HepG2 (cell line): ENCODE results near the gene ACAP3. TPM values are rescaled to one million over a fixed set of nuclear protein-coding genes. Genes with fewer than 3 reads are reported as not detected.
A peak's percentile ranks its signal among the peaks of the same experiment; 100 is the strongest.

Source experiments
- ATAC-seq: fragments of 200-7000 bp; cut with Tn5 transposase; 3 replicates; pipeline ENCODE4 v1.9.1; 2020; ENCODE audit warnings: mild to moderate bottlenecking, moderate library complexity
- BruUV-seq: library from RNA; stranded (reverse); fragments of 400-500 nt; replicated peaks from 2 replicates; lab custom pipeline; 2021; lab: Mats Ljungman, UMichigan
- CTCF ChIA-PET: fragments of 300-600 bp; formaldehyde crosslinking; extraction: SDS; loops from one replicate; lab custom pipeline; 2021; ENCODE audit warnings: low total read pairs, inconsistent platforms, low intra/inter-chr PET ratio; lab: Yijun Ruan, JAX
- POLR2A ChIA-PET: fragments of 350-600 bp; sonication (Branson Sonifier 250); formaldehyde crosslinking; loops from one replicate; lab custom pipeline; 2020; ENCODE audit warnings: antibody characterized with exemption, inconsistent platforms; lab: Yijun Ruan, JAX
- DNase-seq: peaks from one replicate; pipeline ENCODE4 v3.0.0-alpha.2; 2015; ENCODE audit warnings: low spot score
- FAIRE-seq: peaks from 3 replicates; lab custom pipeline; 2011; peaks lifted over from hg19 to GRCh38; lab: Jason Lieb, UNC
- H2AFZ ChIP-seq: one replicate; pipeline ENCODE4 v1.6.1; 2011; ENCODE audit warnings: low read length, inconsistent platforms
- H3K27ac ChIP-seq: fragments of 300-600 bp; 3 replicates; pipeline ENCODE4 v1.8.0; 2011; ENCODE audit warnings: mixed run types, mild to moderate bottlenecking, mixed read lengths, low read length, inconsistent platforms; ENCODE audit not compliant: insufficient read depth; ENCODE audit errors: extremely low read length
- H3K27me3 ChIP-seq, 2 experiments: fragments of 200-600 bp in 1 of 2; 2 replicates in 1 of 2; 3 replicates in 1 of 2; pipeline versions ENCODE4 v1.6.0 to v1.8.0; 2011; ENCODE audit warnings: low read length in 2 of 2, mild to moderate bottlenecking in 2 of 2, moderate library complexity in 2 of 2, inconsistent platforms in 1 of 2; ENCODE audit not compliant: insufficient read depth in 2 of 2, control insufficient read depth in 1 of 2
- H3K36me3 ChIP-seq, 2 experiments: fragments of 200-600 bp in 1 of 2; replicated peaks in 1 of 2; 2 replicates in 1 of 2; 3 replicates in 1 of 2; pipeline versions ENCODE4 v1.5.1 to v1.8.0; 2011; ENCODE audit warnings: low read length in 2 of 2, inconsistent platforms in 1 of 2; ENCODE audit not compliant: insufficient read depth in 2 of 2, control insufficient read depth in 1 of 2
- H3K4me1 ChIP-seq: 2 replicates; pipeline ENCODE4 v1.5.1; 2012; ENCODE audit warnings: low read length, inconsistent platforms; ENCODE audit not compliant: insufficient read depth
- H3K4me2 ChIP-seq: 2 replicates; pipeline ENCODE4 v1.6.0; 2011; ENCODE audit warnings: low read depth, low read length, inconsistent platforms
- H3K4me3 ChIP-seq, 3 experiments: fragments of 200-600 bp in 1 of 3; sonication (generic), shearing (Covaris generic) in 1 of 3; replicated peaks in 1 of 3; 2 replicates each; pipeline ENCODE4 v1.5.1; 2011 to 2016; ENCODE audit warnings: low read length in 3 of 3, inconsistent platforms in 2 of 3, low read depth in 2 of 3, mild to moderate bottlenecking in 2 of 3, control low read depth in 1 of 3, mixed read lengths in 1 of 3; ENCODE audit not compliant: insufficient read depth in 1 of 3
- H3K79me2 ChIP-seq: one replicate; pipeline ENCODE4 v1.6.1; 2011; ENCODE audit warnings: low read length, inconsistent platforms; ENCODE audit not compliant: insufficient read depth
- H3K9ac ChIP-seq: 2 replicates; pipeline ENCODE4 v1.6.0; 2011; ENCODE audit warnings: mild to moderate bottlenecking, low read depth, low read length, inconsistent platforms; ENCODE audit not compliant: insufficient read depth
- H3K9me3 ChIP-seq: 2 replicates; pipeline ENCODE4 v1.5.1; 2012; ENCODE audit warnings: mild to moderate bottlenecking, low read length
- H4K20me1 ChIP-seq: 2 replicates; pipeline ENCODE4 v1.6.0; 2011; ENCODE audit warnings: inconsistent platforms, mild to moderate bottlenecking, low read length, moderate library complexity; ENCODE audit not compliant: insufficient read depth
- CREM ChIP-seq, 2 experiments: sonication (generic) in 1 of 2; formaldehyde crosslinking in 1 of 2; IDR thresholded peaks; 2 replicates each; pipeline versions ENCODE4 v1.4.0 to v1.6.1; 2016 to 2020; ENCODE audit warnings: antibody characterized with exemption in 1 of 2, mild to moderate bottlenecking in 1 of 2, missing genetic modification reagents in 1 of 2
- HOXA3 ChIP-seq: sonication (generic); formaldehyde crosslinking; IDR thresholded peaks from 2 replicates; pipeline ENCODE4 v1.5.0; 2020; ENCODE audit warnings: missing genetic modification reagents
- MIER3 ChIP-seq: IDR thresholded peaks from 2 replicates; pipeline ENCODE4 v1.6.1; 2016; ENCODE audit warnings: missing compliant biosample characterization, borderline replicate concordance
- NCOA5 ChIP-seq: sonication (generic); formaldehyde crosslinking; IDR thresholded peaks from 2 replicates; pipeline ENCODE4 v1.4.0; 2020; ENCODE audit warnings: missing genetic modification reagents
- NCOR1 ChIP-seq: fragments of 200-600 bp; sonication (generic); IDR thresholded peaks from 2 replicates; pipeline ENCODE4 v1.7.0; 2017; ENCODE audit warnings: antibody characterized with exemption, low read length, borderline replicate concordance
- ZNF552 ChIP-seq: sonication (generic); formaldehyde crosslinking; IDR thresholded peaks from 2 replicates; pipeline ENCODE4 v1.9.0; 2022; ENCODE audit warnings: missing genetic modification reagents, mild to moderate bottlenecking, borderline replicate concordance
- ZSCAN12 ChIP-seq: sonication (generic); formaldehyde crosslinking; IDR thresholded peaks from 2 replicates; pipeline ENCODE4 v1.9.0; 2021; ENCODE audit warnings: mild to moderate bottlenecking, missing genetic modification reagents
- WGBS: methylation state at CpG from one replicate; pipeline ENCODE4 v1.1.6; 2017; ENCODE audit warnings: low lambda C conversion rate; 5-methylcytosine and 5-hydroxymethylcytosine counted together
- in situ Hi-C: cut with HindIII; loops from 2 replicates; pipeline ENCODE4 v1.10.0; 2017; ENCODE audit warnings: low pct_unique_long_range_greater_than_20kb; ENCODE audit not compliant: extremely low pct_ligation_motif_present
- intact Hi-C: fragments of 100-400 bp; cut with micrococcal nuclease; formaldehyde crosslinking; loops from one replicate; pipeline ENCODE4 v1.10.0; 2022; ENCODE audit not compliant: unreplicated experiment
- polyA plus RNA-seq, 8 experiments: library from polyadenylated mRNA; depleted of rRNA in 3 of 8; stranded (reverse) in 7 of 8; unstranded in 1 of 8; fragments of >200 nt; fragmentation: Illumina TruSeq in 4 of 8; extraction: Trizol in 4 of 8; gene quantifications; 2 replicates each; pipeline versions ENCODE4 v1.2.1 to v1.2.3, GENCODE V29; 2011 to 2016; ENCODE audit warnings: low read depth in 4 of 8, missing spikeins in 1 of 8, mixed read lengths in 1 of 8; ENCODE audit not compliant: insufficient read depth in 1 of 8
- total RNA-seq, 5 experiments: library from RNA; depleted of rRNA; stranded (reverse); fragments of >200 nt; fragmentation: Illumina TruSeq; extraction: Trizol; gene quantifications; 2 replicates each; pipeline ENCODE4 v1.2.3, GENCODE V29; 2016; ENCODE audit warnings: low read depth in 1 of 5
- TF ChIP-seq, protein P1 (sequence below): sonication (generic); formaldehyde crosslinking; IDR thresholded peaks from 2 replicates; pipeline ENCODE4 v1.4.0; 2020; ENCODE audit warnings: mild to moderate bottlenecking, missing genetic modification reagents
- TF ChIP-seq, protein P2 (sequence below): IDR thresholded peaks from 2 replicates; pipeline ENCODE4 v1.6.1; 2016; ENCODE audit warnings: missing biosample characterization, missing genetic modification reagents, low read depth
- TF ChIP-seq, protein P3 (sequence below): IDR thresholded peaks from 2 replicates; pipeline ENCODE4 v1.6.1; 2016
- TF ChIP-seq, protein P4 (sequence below): sonication (generic); formaldehyde crosslinking; IDR thresholded peaks from 2 replicates; pipeline ENCODE4 v1.4.0; 2020; ENCODE audit warnings: missing genetic modification reagents

ACAP3 gene
- total and polyA plus RNA-seq, 2 of the 13 experiments (the other 11 are each of a cell fraction or from before 2014, with no cell fraction given): 29.4 to 50.8 TPM

DNA sequence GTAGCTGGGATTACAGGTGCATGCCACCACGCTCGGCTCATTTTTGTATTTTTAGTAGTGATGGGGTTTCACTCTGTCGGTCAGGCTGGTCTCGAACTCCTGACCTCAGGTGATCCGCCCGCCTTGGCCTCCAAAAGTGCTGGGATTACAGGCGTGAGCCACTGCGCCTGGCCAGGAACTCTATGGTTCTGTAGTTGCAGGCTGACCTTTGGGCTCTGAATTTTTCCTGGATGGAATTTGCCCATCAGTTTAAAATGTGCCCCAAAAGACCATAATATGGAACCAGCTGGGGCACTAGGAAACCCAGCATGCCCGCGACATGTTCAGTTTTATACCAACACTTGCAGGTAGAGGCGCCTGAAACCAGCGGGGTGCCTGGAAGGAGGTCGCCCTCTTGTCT is 29.1 kb downstream of the ACAP3 start:
- WGBS: 86% methylated on average over 13 of the region's 13 CpGs
- Histone ChIP-seq H3K9ac (no peak overlapping the region), H3K36me3 (no peaks in the 10 kb centered on the region), H3K4me1 (peaks cover 56% of the 10 kb centered on the region), H2AFZ (no peak overlapping the region), H3K4me3 (no peak overlapping the region), H3K4me2 (no peak overlapping the region), H4K20me1 (no peaks in the 10 kb centered on the region), H3K27me3 (no peaks in the 10 kb centered on the region), H3K9me3 (no peaks in the 10 kb centered on the region), H3K79me2 (no peaks in the 10 kb centered on the region), H3K27ac (no peak overlapping the region)
- in situ Hi-C loops (no loop called here), intact Hi-C loops (no loop called here)
- ChIA-PET POLR2A (no interaction called here), CTCF (no interaction called here)
- no peak for DNase-seq
- FAIRE-seq: no peak
- no peak for ATAC-seq
- no TSS peak for BruUV-seq
- TF ChIP-seq ZSCAN12 (CRISPR knock-in tag) (no peak), NCOR1 (no peak), HOXA3 (CRISPR knock-in tag) (no peak), ZNF552 (no peak), NCOA5 (CRISPR knock-in tag) (no peak), CREM (IDR thresholded peaks at IDR 0.05) (no peak), CREM (CRISPR knock-in tag; IDR thresholded peaks at IDR 0.05) (no peak), MIER3 (CRISPR knock-in tag) (no peak)
- TF ChIP-seq, protein P1, sequence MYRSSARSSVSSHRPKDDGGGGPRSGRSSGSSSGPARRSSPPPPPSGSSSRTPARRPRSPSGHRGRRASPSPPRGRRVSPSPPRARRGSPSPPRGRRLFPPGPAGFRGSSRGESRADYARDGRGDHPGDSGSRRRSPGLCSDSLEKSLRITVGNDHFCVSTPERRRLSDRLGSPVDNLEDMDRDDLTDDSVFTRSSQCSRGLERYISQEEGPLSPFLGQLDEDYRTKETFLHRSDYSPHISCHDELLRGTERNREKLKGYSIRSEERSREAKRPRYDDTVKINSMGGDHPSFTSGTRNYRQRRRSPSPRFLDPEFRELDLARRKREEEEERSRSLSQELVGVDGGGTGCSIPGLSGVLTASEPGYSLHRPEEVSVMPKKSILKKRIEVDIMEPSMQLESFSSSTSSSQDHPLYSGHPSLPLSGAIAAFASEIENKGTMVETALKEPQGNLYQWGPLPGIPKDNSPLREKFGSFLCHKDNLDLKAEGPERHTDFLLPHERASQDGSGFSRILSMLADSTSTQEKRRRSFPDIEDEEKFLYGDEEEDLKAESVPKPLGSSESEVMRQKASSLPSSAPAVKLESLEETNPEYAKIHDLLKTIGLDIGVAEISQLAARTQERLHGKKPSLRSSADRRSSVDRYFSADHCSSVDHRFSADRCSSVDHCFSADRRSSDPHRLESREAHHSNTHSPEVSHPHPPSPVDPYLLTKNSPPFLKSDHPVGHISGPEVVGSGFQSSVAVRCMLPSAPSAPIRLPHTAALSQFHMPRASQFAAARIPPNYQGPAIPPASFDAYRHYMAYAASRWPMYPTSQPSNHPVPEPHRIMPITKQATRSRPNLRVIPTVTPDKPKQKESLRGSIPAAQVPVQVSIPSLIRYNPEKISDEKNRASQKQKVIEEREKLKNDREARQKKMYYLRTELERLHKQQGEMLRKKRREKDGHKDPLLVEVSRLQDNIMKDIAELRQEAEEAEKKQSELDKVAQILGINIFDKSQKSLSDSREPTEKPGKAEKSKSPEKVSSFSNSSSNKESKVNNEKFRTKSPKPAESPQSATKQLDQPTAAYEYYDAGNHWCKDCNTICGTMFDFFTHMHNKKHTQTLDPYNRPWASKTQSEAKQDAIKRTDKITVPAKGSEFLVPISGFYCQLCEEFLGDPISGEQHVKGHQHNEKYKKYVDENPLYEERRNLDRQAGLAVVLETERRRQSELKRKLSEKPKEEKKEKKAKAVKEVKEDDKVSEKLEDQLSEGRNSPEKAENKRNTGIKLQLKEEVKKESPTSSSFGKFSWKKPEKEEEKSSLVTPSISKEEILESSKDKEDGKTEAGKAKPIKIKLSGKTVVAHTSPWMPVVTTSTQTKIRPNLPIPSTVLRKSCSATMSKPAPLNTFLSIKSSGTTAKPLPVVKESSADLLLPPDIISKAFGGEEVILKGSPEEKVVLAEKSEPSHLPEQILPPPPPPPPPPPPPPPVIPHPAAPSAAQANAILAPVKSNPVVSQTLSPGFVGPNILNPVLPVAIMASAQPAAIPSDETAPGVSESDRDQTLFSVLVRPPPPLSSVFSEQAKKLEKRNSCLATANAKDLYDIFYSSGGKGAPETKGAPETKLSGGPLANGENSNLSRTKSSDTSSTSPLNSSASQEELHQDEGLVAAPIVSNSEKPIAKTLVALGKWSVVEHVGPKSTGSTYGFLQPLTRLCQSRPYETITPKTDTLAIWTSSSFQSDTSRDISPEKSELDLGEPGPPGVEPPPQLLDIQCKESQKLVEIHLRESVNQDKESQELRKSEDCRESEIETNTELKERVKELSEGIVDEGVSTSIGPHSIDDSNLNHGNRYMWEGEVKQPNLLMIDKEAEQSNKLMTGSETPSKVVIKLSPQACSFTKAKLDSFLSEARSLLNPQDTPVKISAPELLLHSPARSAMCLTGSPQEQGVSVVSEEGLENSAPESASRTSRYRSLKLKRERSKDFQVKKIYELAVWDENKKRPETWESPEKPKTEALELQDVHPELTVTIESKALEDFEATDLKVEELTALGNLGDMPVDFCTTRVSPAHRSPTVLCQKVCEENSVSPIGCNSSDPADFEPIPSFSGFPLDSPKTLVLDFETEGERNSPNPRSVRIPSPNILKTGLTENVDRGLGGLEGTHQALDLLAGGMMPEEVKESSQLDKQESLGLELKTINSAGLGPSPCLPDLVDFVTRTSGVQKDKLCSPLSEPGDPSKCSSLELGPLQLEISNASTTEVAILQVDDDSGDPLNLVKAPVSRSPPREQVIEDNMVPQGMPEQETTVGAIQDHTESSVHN: no peak
- TF ChIP-seq, protein P2, sequence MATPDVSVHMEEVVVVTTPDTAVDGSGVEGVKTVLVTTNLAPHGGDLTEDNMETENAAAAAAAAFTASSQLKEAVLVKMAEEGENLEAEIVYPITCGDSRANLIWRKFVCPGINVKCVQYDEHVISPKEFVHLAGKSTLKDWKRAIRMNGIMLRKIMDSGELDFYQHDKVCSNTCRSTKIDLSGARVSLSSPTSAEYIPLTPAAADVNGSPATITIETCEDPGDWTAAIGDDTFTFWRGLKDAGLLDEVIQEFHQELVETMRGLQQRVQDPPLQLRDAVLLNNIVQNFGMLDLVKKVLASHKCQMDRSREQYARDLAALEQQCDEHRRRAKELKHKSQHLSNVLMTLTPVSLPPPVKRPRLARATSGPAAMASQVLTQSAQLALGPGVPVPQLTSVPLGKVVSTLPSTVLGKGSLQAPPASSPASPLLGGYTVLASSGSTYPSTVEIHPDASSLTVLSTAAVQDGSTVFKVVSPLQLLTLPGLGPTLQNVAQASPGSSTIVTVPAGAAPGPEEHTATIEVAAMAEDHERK: no peak
- TF ChIP-seq, protein P3, sequence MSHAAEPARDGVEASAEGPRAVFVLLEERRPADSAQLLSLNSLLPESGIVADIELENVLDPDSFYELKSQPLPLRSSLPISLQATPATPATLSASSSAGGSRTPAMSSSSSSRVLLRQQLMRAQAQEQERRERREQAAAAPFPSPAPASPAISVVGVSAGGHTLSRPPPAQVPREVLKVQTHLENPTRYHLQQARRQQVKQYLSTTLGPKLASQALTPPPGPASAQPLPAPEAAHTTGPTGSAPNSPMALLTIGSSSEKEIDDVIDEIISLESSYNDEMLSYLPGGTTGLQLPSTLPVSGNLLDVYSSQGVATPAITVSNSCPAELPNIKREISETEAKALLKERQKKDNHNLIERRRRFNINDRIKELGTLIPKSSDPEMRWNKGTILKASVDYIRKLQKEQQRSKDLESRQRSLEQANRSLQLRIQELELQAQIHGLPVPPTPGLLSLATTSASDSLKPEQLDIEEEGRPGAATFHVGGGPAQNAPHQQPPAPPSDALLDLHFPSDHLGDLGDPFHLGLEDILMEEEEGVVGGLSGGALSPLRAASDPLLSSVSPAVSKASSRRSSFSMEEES (CRISPR knock-in tag): no peak
- TF ChIP-seq, protein P4, sequence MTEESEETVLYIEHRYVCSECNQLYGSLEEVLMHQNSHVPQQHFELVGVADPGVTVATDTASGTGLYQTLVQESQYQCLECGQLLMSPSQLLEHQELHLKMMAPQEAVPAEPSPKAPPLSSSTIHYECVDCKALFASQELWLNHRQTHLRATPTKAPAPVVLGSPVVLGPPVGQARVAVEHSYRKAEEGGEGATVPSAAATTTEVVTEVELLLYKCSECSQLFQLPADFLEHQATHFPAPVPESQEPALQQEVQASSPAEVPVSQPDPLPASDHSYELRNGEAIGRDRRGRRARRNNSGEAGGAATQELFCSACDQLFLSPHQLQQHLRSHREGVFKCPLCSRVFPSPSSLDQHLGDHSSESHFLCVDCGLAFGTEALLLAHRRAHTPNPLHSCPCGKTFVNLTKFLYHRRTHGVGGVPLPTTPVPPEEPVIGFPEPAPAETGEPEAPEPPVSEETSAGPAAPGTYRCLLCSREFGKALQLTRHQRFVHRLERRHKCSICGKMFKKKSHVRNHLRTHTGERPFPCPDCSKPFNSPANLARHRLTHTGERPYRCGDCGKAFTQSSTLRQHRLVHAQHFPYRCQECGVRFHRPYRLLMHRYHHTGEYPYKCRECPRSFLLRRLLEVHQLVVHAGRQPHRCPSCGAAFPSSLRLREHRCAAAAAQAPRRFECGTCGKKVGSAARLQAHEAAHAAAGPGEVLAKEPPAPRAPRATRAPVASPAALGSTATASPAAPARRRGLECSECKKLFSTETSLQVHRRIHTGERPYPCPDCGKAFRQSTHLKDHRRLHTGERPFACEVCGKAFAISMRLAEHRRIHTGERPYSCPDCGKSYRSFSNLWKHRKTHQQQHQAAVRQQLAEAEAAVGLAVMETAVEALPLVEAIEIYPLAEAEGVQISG: peak; percentile 86
